Stimulated activated CD8-positive, alpha-beta memory T cell treated with anti-CD3 and anti-CD28 coated beads, Interleukin-4, amount 100 ng/mL, for 1 hour (primary cell): ENCODE data around the gene COPS4.
"Not testable (repeated sequence)": the region's sequence is repeated elsewhere in the genome, so short reads cannot be mapped to it uniquely, and the experiment has no call there.

Experiments used
- DNase-seq, 2 donors: peaks; one replicate each; pipeline ENCODE4 v3.0.0-alpha.2; 2020; ENCODE audit warnings: low read depth in 2 of 2, low spot score in 1 of 2

Gene COPS4

GRCh38 chr4:83034630-83035494, at the start of gene COPS4:
COPS4 (plus strand) TSS chr4:83035183; CDS start chr4:83035225, 42 bp downstream.
- DNase-seq: peak; percentile 81 to 91

- DNase-seq: not testable (repeated sequence)
These were observed 47.5 kb upstream of the COPS4 start for GRCh38 chr4:82987519-82987918.

DNA sequence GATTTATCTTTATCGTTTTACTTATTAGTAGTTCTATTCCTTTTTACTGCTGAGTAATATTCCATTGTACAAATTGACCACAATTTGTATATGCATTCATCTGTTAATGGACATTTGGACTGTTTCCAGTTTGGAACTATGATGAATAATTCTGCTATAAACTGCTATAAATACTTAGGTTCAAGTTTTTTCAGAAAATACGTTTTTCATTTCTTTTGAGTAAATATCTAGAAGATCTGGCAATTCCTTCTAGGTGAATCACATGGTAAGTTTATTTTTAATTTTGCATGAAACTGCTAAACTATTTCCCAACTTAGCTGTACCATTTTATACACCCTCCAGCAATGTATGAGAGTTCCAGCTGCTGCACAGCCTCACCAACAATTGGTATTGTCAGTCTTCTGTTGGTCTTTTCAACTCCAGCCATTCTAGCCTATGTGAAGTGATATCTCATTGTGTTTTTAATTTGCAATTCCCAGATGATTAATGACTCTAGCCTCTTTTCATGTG, 46.6 kb upstream of the COPS4 start:
- no peak for DNase-seq

DNA sequence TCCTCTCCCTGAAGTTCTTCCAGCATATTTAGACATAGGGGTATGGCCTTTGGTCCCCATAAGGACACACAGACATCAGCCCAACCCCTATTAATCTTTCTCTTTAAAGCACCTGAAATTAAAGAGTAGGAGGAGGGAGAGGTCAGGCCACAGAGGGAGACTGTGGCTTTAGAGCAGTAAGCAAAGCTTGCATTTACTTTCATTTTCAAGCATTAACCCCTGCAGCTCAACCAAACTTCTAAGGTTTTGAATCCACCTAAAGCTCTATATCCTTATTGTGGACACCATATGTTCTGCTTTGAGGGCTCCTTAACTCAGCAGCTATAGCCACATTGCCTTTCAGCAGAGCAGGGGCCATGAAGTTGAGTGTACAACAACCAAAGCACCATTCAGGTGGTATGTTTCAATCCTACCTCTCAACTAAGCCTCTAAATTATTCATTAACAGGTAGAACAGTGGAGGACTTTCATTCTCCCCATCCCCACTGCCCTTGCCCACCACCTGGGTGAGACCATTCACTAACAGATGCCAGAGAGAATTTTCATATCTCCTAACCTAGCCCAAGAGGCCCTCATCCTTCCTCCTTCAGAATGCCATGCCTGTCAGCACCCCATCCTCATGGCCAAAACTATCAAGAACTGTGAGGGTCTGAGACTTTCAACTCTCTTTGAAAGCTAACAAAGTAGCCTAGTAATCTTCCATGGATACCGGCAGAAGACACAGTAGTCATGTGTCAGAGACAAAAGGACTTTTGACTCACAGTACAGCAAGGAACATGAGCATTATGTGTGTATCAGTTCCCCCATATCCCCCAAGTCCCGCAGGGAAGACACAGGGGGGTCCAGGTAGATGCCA, 45.2 kb upstream of the COPS4 start:
- no peak for DNase-seq

GRCh38 chr4:82994834-82995233, 40.1 kb upstream of the COPS4 start:
- DNase-seq: no peak

- no peak for DNase-seq
These were observed 36.1 kb upstream of the COPS4 start for GRCh38 chr4:82998898-82999297.

DNA sequence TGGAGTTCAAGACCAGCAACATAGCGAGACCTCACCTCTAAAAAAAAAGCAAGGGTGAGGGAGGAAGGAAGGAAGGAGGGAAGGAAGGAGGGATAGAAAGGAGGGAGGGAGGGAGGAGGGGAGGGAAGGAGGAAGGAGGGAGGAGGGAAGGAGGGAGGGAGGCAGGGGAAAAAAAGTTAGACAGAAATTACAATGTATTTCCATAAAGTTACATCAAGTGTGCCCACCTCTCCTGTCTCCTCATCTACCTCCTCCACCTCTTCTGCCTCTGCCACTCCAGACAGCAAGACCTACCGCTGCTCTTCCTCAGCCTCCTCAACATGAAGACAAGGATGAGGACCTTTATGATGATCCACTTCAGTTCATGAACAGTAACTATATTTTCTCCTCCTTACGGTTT, 32.7 kb upstream of the COPS4 start:
- DNase-seq: no peak

- not testable (repeated sequence) for DNase-seq
These were observed 31.8 kb upstream of the COPS4 start for GRCh38 chr4:83003044-83003791.

DNA sequence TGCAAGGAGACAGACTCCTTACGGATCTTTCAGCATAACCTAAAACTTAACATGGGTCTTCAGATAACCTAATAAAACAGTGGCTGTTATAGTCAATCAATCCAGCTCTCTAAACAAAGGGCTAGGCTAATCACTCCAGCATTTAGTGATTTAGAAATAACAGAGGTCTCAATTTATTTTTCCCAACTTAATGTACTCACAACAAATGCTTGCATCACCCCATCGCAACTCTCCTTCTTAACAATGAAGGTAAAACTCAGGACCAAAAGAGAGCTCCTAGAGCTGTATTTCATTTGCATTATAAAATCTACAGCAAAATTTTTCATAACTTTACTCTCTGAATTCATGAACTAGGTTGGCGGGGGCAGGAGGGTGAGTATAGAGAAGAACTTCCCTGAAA, 25.5 kb upstream of the COPS4 start:
- no peak for DNase-seq

DNA sequence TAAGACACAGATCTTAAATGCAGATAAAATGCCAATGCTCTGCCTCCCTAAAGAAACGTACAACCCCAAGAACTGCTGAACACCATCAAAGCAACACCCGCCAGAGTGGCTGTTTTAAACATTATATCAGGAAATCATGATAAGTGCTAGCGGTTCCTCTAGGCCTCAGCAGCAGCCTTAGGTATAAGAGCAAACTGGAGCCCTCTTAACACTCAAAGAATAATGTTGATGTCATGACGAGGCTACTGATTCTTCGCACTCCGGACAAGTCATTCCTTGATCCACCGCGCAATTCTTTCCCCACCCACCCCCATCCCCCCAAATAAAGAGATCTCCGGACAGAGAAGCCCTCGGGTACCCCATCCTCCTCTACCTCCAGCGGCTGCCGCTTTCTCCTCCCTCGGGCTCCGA, 24.9 kb upstream of the COPS4 start:
- no peak for DNase-seq

- DNase-seq: peak; percentile 51 to 70
These were observed 24.3 kb upstream of the COPS4 start, which contains the start of gene LIN54 for GRCh38 chr4:83010522-83011318. LIN54 (minus strand) TSS chr4:83010823; CDS start chr4:82984844, 25,979 bp downstream.

DNA sequence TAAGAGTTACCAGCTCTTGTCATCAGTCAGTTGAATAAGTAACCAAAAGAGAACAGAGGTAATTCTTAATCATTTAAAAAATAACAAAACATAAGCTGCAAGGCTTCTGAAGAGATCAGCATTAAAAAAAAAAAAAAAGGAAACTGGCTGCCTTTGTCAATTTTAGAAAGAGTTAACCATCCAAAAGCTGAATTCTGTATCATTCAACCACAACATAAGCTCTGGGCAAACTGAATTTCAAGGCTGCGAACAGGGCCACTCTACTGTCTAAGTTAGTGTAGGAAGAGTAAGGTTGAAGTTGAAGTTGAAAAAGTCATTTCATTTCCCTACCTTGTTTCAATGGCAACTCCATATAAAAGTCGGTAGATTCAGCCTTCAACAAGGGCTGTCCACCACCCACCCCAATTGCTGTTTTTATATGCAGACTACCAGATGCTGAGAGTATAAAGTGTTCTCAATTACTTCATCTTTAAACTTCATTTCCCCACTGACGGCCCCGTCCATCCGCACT, 23.2 kb upstream of the COPS4 start:
- DNase-seq: no peak

DNA sequence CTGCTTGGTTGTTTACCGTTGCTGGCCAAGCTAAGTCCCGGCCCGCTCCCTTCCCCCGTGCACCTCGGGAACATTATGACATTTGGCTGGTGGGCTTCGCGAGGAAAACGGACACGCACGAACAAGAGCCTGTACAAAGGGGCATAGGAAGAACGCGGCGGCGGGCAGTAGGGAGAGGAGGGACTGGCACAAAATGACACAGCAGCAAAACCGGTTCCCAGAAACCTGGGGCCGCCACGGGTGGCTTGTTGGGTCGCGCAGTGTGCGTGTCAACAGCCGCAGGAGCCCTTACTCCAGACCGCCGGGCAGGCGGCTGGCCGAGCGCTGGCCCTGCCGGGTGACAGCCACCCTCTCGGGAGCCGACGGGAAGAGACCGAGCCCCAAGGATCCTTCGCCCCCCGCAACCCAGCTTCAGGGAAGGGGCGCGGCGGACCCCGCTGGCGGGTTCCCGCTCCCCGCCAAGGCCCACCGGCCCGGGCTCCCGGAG, 22.7 kb upstream of the COPS4 start:
- DNase-seq: no peak

DNA sequence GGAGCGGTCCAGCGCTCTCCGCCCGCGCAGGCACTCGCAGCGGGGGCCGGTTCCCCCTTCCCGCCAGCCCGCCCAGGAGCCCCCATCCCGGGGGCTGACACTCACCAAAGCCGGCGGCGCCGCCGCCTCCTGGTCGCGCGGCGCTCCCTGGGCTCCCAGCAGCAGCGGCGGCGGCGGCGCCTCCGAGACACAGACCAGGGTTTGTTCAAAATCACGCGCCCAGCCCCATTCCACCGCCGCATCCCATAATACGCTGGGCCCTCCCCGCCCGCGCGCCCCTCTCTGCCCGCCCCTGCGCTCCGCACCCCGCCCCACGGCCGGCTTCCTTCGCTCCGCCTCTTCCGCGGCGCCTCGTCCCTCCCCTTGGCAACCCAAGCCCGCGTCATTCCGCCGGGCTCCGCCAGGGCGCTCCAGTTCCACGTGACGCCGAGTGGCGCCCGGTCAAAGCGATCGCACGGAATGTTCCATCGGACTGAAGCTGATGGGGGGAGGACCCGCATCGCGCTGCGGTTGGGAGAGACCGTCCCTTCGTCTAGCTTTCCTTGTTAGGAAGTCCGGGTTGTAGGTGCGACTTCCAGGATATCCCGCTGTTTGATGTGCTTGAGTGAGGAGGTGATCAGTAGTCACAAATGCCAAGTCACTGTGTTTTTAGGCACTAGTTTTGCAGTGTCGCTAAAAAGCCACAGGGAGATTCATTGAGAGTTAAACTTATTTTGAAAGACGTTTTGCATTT, 22.1 kb upstream of the COPS4 start:
- peak; percentile 90 to 91 for DNase-seq

GRCh38 chr4:83013420-83013867, 21.5 kb upstream of the COPS4 start:
- no peak for DNase-seq

DNA sequence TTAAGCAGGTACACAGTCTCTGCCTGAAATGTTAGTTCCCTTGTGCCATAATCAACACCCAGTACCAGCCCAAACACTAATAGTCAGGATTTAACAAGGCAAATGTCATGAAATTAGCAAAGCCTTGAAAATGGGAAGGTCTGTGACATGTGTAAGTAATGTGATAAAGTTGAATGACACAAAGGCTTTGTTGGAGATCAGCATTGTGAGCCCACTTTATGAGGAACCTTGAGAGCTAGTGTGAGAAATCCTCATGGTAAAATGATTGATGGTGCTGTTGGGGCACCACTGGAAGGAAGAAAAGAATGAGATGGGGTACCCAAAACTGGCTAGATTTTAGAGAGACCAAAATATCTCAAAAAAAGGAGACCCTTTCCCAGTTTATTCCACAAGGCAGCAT, 21.1 kb upstream of the COPS4 start:
- no peak for DNase-seq

DNA sequence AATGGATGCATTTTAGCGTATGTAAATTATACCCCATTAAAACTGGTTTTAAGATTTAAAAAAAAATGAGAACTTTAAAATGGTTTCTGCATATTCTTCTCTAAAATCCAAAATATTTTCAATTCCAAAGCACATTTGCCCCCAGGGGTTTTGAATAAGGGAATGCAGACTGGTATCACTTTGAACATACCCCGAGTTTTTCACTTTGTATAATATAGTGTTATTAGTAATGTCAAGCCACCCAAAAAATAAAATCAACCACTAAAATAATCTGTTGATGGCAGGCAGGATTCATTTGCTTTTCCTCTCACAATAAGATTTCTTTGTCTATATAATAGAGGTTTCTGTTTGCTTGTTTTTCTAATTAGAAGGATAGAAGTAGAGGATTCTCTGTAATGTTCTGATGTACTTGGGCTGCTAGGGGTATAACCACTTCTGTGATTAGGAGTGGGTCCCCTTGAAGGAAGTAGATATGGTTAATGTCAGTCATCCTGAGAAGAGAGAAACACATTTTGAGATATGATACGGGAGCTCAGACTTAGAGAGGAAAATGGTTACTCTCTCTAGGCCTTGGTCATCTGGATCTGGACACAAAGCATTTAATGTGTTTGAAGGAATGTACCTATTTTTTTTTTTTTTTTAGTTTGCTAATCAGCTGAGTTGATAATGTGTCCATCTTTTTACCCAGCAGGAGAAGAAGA, 15.0 kb upstream of the COPS4 start:
- DNase-seq: no peak

DNA sequence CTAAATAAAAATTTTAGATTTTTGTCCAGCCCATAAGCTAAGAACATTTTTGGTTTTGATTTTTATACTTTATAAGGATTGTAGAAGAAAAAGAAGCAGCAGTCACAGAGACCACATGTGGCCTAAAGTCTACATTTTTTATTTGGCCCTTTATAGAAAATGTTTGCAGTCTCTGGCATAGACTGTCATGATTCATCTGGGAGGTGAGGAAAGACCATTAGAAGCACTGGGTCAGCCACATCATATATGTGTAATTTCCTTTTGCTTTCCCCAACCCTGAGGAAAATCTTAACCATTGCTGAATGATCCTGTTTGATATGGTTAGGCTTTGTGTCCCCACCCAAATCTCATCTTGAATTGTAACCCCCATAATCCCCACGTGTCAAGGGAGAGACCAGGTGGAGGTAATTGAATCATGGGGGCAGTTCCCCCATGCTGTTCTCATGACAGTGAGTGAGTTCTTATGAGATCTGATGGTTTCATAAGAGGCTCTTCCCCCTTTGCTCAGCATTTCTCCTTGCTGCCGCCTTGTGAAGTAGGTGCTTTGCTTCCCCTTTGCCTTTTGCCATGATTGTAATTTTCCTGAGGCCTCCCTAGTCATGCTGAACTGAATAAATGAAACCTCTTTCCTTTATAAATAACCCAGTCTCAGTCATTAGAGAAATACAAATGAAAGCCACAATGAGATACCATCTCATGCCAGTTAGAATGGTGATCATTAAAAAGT, 12.1 kb upstream of the COPS4 start:
- no peak for DNase-seq
